AG04450 (cell line): Measurements from ENCODE around the gene CLCF1. TPM values are rescaled to one million over a fixed set of nuclear protein-coding genes. Genes with fewer than 3 reads are reported as not detected.

Experiments
- CTCF ChIA-PET: fragments of 300-600, 350-600 bp; formaldehyde crosslinking; extraction: SDS; loops from one replicate; lab custom pipeline; 2022; ENCODE audit warnings: antibody characterized with exemption, inconsistent platforms; lab: Charles Lee
- POLR2A ChIA-PET: fragments of 350-600 bp; formaldehyde crosslinking; extraction: SDS; loops from one replicate; lab custom pipeline; 2021; ENCODE audit warnings: antibody characterized with exemption, inconsistent platforms; lab: Yijun Ruan, JAX
- DNase-seq: peaks from one replicate; pipeline ENCODE4 v3.0.0-alpha.2; 2011; ENCODE audit warnings: low read depth, low spot score
- H3K27ac ChIP-seq: one replicate; pipeline ENCODE4 v1.5.1; 2012; ENCODE audit warnings: low read depth, low read length, control low read depth
- H3K27me3 ChIP-seq: one replicate; pipeline ENCODE4 v1.6.0; 2012; ENCODE audit warnings: low read length; ENCODE audit not compliant: control insufficient read depth, insufficient read depth
- H3K4me3 ChIP-seq: 2 replicates; pipeline ENCODE4 v1.5.1; 2011; ENCODE audit warnings: mild to moderate bottlenecking, low read depth, low read length, control low read depth
- H3K9me3 ChIP-seq: 2 replicates; pipeline ENCODE4 v1.5.1; 2012; ENCODE audit warnings: low read length; ENCODE audit not compliant: control insufficient read depth, insufficient read depth
- CTCF ChIP-seq: IDR thresholded peaks from 2 replicates; pipeline ENCODE4 v1.5.1; 2011; ENCODE audit warnings: low read depth, low read length, control low read depth, inconsistent platforms
- polyA plus RNA-seq: library from polyadenylated mRNA; depleted of rRNA; stranded (reverse); fragments of >200 nt; gene quantifications from 2 replicates; pipeline ENCODE4 v1.2.3, GENCODE V29; 2011

The CLCF1 gene
- polyA plus RNA-seq, 1 experiment = 11.4 TPM

- CTCF ChIA-PET = interaction anchor here (0.6 to 24.1 kb wide), 3 partner anchors 10 to 175 kb away, joined by 4 to 716 read pairs (median 5); partner anchors contain the start of gene POLD4
Measured at GRCh38 chr11:67372321-67372992, 941 bp downstream of the CLCF1 start.

GRCh38 chr11:67371911-67372320 is 1.5 kb downstream of the CLCF1 start:
- no peak for DNase-seq
- H3K27me3 ChIP-seq = no peaks in the 10 kb centered on the region
- no peak for TF ChIP-seq CTCF
- H3K9me3 ChIP-seq = no peaks in the 10 kb centered on the region; the same call in 1 of the 2 replicates
- H3K4me3 ChIP-seq = peak overlapping the region; percentile 67
- CTCF ChIA-PET = interaction anchor here (0.6 to 24.1 kb wide), 7 partner anchors 10 to 175 kb away, joined by 3 to 716 read pairs (median 5); partner anchors contain the start of genes POLD4 and PPP1CA
- POLR2A ChIA-PET = interaction anchor here (8.0 kb wide), 1 partner anchor 18 kb away, joined by 106 read pairs; the partner anchor contains the start of gene POLD4
- H3K27ac ChIP-seq = peak overlapping the region; percentile 65

More at GRCh38 chr11:67372321-67372992, 941 bp downstream of the CLCF1 start:
- no peak for DNase-seq
- POLR2A ChIA-PET = interaction anchor here (0.6 to 8.0 kb wide), 6 partner anchors 10 to 120 kb away, joined by 3 to 106 read pairs (median 5); partner anchors contain the start of genes POLD4 and RAD9A
- peak overlapping the region; percentile 67 for H3K4me3 ChIP-seq
- TF ChIP-seq CTCF = no peak
- no peaks in the 10 kb centered on the region for H3K27me3 ChIP-seq
- H3K27ac ChIP-seq = peak overlapping the region; percentile 65
- H3K9me3 ChIP-seq = no peaks in the 10 kb centered on the region; the same call in 1 of the 2 replicates

DNA sequence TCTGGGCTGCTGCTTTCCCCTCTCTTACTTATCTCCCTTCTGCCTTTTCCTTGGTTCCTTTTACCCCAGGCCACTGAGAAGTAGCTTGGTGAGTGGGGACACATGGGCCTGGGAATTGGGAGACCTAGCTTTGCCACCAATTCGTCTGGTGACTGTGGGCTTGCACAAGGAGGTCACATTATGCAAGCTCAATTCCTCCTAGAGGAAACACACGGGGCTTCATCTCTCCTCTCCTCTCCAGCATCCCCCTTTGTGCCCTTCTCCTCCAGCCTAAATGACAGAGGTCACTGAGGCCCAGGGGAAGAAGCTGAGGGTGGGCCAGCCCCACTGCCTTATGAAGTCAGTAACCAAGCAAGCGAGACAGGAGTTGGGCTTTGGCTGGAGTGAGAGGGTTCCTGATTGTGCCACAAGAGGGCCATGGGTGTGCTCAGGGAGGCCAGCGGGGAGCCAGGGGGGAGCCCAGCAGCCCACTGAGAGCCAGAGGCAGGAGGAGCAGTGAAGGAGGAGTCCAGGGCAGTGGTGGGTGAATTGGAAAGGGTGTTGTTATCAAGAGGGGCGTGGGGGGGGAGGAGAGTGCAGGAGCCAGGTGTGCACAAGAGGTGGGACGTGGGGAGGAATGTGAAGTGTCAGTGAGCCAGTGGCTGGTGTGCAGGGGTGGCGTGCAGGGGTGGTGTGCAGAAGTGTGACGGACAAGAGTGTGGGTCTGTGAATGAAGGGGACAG is 2.0 kb downstream of the CLCF1 start:
- POLR2A ChIA-PET = interaction anchor here (1.0 to 8.0 kb wide), 3 partner anchors 8 to 17 kb away, joined by 3 to 106 read pairs (median 4); partner anchors contain the start of gene POLD4
- TF ChIP-seq CTCF = peak; percentile 62
- DNase-seq = no peak
- Histone ChIP-seq H3K27ac (peak overlapping the region; percentile 86), H3K4me3 (peak overlapping the region; percentile 67), H3K27me3 (no peaks in the 10 kb centered on the region), H3K9me3 (no peaks in the 10 kb centered on the region; the same call in 1 of the 2 replicates)
- CTCF ChIA-PET = interaction anchor here (0.6 to 24.1 kb wide), 5 partner anchors 10 to 109 kb away, joined by 3 to 716 read pairs (median 7); partner anchors contain the start of genes POLD4 and PPP1CA

GRCh38 chr11:67370351-67371076 is 2.9 kb downstream of the CLCF1 start:
- TF ChIP-seq CTCF = no peak
- CTCF ChIA-PET = interaction anchor here (0.6 to 24.1 kb wide), 6 partner anchors 11 to 927 kb away, joined by 3 to 716 read pairs (median 6); partner anchors contain the start of genes POLD4 and PPP1CA
- Histone ChIP-seq H3K9me3 (no peaks in the 10 kb centered on the region; the same call in 1 of the 2 replicates), H3K4me3 (peak overlapping the region; percentile 67), H3K27ac (peak overlapping the region; percentile 89), H3K27me3 (no peaks in the 10 kb centered on the region)
- POLR2A ChIA-PET = interaction anchor here (0.7 to 8.0 kb wide), 5 partner anchors 9 to 53 kb away, joined by 3 to 106 read pairs (median 4); partner anchors contain the start of gene POLD4
- DNase-seq = peak; percentile 59
